IPS-20b (cell line): ENCODE measurements around the gene GNG11.
"Not testable (repeated sequence)": the region's sequence is repeated elsewhere in the genome, so short reads cannot be mapped to it uniquely, and the experiment has no call there.

Source experiments
- H3K27ac ChIP-seq: one replicate; pipeline ENCODE4 v1.5.1; 2013; ENCODE audit warnings: low read length
- H3K27me3 ChIP-seq: 2 replicates; pipeline ENCODE4 v1.6.1; 2013; ENCODE audit warnings: mild to moderate bottlenecking, low read length, inconsistent platforms; ENCODE audit not compliant: insufficient read depth
- H3K36me3 ChIP-seq: 2 replicates; pipeline ENCODE4 v1.6.1; 2013; ENCODE audit warnings: low read depth, mild to moderate bottlenecking, inconsistent platforms, low read length, moderate library complexity; ENCODE audit not compliant: insufficient read depth
- H3K4me1 ChIP-seq: 2 replicates; pipeline ENCODE4 v1.6.1; 2013; ENCODE audit warnings: mild to moderate bottlenecking, control low read depth, inconsistent platforms, low read length, moderate library complexity; ENCODE audit not compliant: insufficient read depth
- H3K4me3 ChIP-seq: 2 replicates; pipeline ENCODE4 v1.5.1; 2013; ENCODE audit warnings: mild to moderate bottlenecking, low read length, inconsistent platforms
- H3K9ac ChIP-seq: 2 replicates; pipeline ENCODE4 v1.6.1; 2013; ENCODE audit warnings: low read depth, mild to moderate bottlenecking, inconsistent platforms, low read length, moderate library complexity
- H3K9me3 ChIP-seq: 2 replicates; pipeline ENCODE4 v1.6.1; 2013; ENCODE audit warnings: mild to moderate bottlenecking, low read depth, low read length, inconsistent platforms; ENCODE audit not compliant: insufficient read depth

Gene GNG11

DNA sequence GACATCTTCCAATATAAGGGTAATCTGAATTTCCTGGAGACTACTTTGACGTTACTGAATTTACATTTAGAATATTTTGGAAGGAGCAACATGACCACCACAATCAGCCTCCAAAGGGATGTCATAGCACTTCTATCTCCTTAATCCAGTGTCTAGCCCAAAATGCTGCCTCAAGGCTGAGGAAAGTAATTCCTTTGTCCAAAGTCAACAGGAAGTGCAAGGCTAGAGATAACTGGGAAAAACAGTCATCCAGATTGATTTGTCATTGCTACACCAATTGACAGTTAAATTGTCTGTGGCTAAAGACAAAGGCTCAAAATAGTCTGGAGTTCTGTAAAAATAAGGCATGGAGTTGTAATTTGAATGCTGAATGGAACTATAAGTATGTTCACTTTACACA is 27.1 kb upstream of the GNG11 start:
- Histone ChIP-seq H3K4me1 (no peaks in the 10 kb centered on the region), H3K9ac (no peak overlapping the region), H3K4me3 (no peak overlapping the region), H3K27me3 (peaks cover 27% of the 10 kb centered on the region), H3K9me3 (no peaks in the 10 kb centered on the region), H3K27ac (no peak overlapping the region), H3K36me3 (no peaks in the 10 kb centered on the region)

DNA sequence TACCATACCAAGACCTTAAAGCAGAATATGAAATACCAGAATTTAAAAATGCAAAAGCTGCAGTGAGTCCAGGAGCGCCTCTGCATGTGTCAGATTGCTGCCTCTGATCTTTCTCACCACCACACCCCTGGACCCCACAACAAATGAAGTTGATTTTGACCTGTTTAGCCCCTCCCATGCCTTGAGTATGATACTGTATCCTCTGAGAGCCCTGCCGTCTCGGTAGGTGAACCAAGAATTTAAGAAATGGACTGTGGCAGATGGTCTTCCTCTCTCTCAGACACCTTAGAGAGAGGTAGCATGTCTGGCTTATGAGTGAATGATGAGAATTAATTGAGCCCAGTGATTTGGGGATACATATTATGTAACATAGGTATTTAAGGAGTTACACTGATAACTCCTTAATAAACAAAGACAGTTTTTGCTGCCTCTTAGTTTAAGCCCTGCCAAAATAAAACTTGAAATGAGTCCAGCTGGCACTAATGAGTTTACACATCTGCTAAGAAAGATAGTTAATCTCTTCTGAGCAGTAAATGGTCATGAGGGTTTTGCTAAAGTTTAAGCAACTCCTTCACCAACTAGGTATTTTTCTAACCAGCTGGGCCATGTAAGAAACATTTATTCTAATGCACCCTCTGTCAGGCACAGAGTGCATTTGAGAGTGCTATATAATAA is 26.4 kb upstream of the GNG11 start:
- Histone ChIP-seq H3K9ac (no peak overlapping the region), H3K36me3 (no peaks in the 10 kb centered on the region), H3K4me1 (no peaks in the 10 kb centered on the region), H3K4me3 (no peak overlapping the region), H3K27me3 (peaks cover 20% of the 10 kb centered on the region), H3K27ac (no peak overlapping the region), H3K9me3 (no peaks in the 10 kb centered on the region)

DNA sequence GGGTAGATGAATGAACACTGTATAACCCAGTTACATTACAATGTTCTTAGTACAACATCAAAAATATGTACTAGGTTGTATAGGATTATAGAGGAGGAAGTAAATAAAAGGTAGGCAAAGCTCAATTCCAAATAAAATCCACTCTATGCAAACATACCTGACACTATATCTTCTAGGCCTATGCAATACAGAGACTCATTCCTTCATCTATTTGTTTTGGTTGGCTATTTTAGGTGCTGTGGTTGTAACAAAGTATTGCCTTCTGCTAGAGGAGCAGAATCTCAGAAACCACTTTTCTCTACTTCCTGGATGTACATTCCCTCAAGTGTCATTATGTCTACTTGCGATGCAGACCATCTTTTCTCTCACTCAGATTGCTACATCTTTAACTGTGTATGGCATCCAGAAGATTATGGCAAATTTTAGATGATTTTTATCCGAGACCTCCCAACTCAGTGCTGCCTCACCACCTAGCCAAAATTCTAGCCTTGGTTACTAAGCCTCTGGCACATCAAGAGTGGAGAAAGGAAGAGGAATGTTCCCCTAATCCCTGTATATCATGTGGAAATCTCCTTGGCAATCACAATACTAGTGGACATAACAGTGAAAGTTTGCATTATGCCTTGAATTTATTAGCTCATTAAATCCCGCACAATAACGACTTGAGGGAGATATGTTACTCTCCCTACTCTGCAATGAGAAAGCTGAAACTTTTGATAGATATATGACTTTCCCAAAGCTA is 25.5 kb upstream of the GNG11 start:
- Histone ChIP-seq H3K36me3 (no peaks in the 10 kb centered on the region), H3K27me3 (peaks cover 11% of the 10 kb centered on the region; the same call in 1 of the 2 replicates), H3K4me1 (no peaks in the 10 kb centered on the region), H3K27ac (no peak overlapping the region), H3K9ac (no peak overlapping the region), H3K9me3 (no peaks in the 10 kb centered on the region), H3K4me3 (no peak overlapping the region)

DNA sequence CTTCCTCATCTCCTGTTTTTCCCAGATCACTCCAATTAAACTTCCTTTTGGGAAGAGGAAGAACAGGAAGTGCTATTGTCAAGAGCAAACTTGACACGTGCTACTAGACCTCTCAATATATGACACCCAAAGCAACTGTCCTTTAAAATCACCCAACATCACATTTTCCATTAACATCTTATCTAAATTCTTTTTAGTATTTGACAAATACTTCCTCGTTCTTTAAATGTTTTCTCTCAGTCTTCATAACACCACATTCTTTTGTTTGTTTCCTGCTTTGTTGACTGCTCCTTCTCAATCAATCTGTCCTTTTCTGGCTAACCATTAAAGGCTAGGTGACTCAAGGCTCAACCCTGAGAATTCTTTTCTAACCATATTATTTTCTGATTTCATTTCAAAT is 23.9 kb upstream of the GNG11 start:
- no peak overlapping the region for H3K9ac ChIP-seq
- H3K27me3 ChIP-seq, result no peaks in the 10 kb centered on the region
- no peak overlapping the region for H3K27ac ChIP-seq
- no peak overlapping the region for H3K4me3 ChIP-seq
- no peaks in the 10 kb centered on the region for H3K36me3 ChIP-seq
- H3K4me1 ChIP-seq, result no peaks in the 10 kb centered on the region
- H3K9me3 ChIP-seq, result no peaks in the 10 kb centered on the region

DNA sequence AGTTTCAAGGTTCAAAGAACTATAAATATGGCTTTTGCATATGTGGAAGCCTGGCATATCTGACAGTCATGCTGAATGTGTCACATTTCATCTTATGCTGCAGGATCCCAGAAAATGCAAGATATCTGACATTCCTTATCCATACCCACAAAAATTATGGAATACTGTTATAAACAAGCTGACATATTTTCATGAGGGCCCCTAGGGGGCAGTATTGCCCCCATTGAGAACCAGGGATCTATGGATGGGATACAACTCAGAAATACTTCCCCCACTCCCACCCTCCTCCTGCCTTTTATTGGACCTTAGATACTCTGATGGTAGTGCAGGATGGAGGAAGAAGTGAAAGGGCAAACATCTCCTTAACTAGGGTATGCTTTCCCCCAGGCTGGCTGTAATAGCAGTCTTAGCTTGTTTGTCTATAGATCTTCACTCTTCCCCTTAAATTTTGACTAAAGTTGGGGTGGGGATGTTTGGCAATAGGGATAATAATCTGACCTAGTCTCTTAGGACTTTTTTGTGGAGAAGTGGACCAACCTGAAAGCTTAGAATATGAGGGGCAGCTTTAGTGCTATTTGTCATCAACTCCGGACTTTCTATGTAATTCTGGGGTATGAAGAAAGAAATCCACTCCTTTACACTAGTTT is 18.6 kb upstream of the GNG11 start:
- Histone ChIP-seq H3K9ac (no peak overlapping the region), H3K27ac (no peak overlapping the region), H3K36me3 (no peaks in the 10 kb centered on the region), H3K9me3 (no peaks in the 10 kb centered on the region), H3K27me3 (no peaks in the 10 kb centered on the region), H3K4me3 (no peak overlapping the region), H3K4me1 (no peaks in the 10 kb centered on the region)

DNA sequence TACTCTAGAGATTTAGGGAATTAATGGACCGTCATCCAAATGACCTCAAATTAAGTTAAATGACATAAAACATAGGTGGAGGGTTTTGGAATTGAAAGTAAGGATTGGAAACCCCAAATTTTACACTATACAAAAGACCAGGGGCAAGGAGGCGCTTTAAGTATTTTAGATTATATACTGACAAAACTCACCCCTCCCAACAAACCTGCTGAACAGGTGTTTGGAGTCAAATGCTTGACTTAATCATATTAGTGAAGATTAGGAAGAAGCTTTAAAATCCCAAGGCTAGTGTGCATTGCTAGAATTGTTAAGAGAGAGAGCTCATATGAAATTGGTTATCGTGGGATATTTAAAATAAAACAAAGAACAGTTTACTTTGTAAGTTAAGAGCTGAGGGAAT is 15.3 kb upstream of the GNG11 start, which contains the start of gene GNGT1:
GNGT1 (plus strand) TSS at position 301 of the 400 bp plus-strand sequence. CDS start 180 bp downstream, outside the sequence.
- H3K9ac ChIP-seq, result no peak within 1 kb of the TSS
- no peaks in the 10 kb centered on the region for H3K27me3 ChIP-seq
- no peaks in the 10 kb centered on the region for H3K9me3 ChIP-seq
- no peak within 1 kb of the TSS for H3K4me3 ChIP-seq
- H3K36me3 ChIP-seq, result no peaks in the 10 kb centered on the region
- H3K27ac ChIP-seq, result no peak within 1 kb of the TSS
- no peaks in the 10 kb centered on the region for H3K4me1 ChIP-seq

DNA sequence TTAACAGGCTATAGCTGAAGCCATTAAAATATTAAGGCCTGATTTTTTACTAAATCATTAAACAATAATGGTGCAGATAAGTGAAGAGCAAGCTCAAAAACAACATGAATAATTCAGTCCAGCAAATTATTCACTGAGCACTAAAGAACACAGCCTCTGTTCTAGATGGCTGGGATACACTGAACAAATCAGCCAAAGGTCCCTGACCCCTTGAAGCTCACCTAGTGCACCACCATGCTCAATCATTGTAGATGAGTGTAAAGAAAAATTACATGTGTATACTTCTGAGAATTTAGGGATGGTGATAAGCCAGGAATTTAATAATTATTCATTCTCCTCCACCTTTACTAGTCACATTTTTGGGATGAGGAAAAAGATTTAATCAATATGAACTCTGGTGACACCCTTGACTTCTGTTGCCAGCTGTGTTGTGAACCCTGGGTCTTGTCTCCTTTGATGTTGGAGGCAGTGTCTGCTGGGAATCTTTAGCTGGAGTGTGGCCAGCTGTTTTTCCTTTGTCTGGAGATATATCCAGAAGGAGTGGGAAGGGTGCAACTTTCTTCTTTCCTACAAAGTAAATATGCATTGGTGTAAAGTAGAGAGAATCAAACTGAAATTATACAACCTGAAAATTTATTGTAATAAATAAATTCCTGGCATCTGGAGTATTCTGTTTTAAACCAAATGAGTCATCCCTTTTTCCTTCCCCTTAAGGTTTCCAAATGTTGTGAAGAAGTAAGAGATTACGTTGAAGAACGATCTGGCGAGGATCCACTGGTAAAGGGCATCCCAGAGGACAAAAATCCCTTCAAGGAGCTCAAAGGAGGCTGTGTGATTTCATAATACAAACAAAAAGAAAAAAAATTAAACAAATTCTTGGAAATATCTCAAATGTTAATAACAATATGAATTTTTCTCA is 11.2 kb upstream of the GNG11 start:
- H3K4me1 ChIP-seq, result no peaks in the 10 kb centered on the region
- no peaks in the 10 kb centered on the region for H3K9me3 ChIP-seq
- no peak overlapping the region for H3K9ac ChIP-seq
- no peaks in the 10 kb centered on the region for H3K27me3 ChIP-seq
- no peaks in the 10 kb centered on the region for H3K36me3 ChIP-seq
- no peak overlapping the region for H3K27ac ChIP-seq
- no peak overlapping the region for H3K4me3 ChIP-seq

DNA sequence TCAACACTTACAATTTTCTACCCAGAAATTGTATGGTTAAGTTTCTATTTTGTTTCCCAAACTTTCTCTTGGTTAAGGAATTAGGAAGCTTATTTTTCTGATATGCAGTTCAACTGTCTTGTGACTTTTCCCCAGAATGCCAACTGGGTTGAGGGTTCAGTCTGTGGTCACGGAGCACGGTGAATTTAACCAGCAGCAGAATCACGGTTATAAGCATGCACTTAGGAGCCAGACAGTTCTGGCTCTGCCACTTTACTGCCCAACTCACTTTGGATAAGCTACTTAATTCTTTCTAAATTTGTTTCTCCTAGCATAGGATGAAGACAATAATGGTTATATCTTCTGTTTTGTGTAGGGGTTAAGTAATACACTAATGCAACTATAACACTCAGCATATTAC is 10.3 kb upstream of the GNG11 start:
- not testable (repeated sequence) for H3K4me3 ChIP-seq, H3K27me3 ChIP-seq, H3K36me3 ChIP-seq, H3K9me3 ChIP-seq, H3K9ac ChIP-seq, H3K4me1 ChIP-seq, H3K27ac ChIP-seq

DNA sequence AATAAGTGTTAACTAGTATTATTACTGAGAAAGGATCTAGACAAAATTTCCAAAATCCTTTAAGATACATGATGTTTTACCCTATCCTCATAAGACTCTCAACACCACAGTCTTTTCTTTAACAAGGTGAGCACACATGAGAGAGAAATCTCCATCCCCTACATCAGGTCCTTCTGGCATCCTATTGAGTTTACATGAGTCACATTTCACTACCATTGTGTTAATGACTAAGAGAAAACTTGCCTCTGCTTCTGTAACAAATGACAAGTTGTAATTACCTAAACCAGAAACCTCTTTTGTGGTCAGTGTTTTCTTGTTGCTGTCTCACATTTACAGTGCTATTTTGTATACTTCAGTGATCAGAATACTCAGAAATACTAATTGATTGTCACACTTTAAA is 9.9 kb upstream of the GNG11 start:
- not testable (repeated sequence) for H3K4me1 ChIP-seq, H3K9me3 ChIP-seq, H3K9ac ChIP-seq, H3K27me3 ChIP-seq, H3K27ac ChIP-seq, H3K4me3 ChIP-seq, H3K36me3 ChIP-seq

DNA sequence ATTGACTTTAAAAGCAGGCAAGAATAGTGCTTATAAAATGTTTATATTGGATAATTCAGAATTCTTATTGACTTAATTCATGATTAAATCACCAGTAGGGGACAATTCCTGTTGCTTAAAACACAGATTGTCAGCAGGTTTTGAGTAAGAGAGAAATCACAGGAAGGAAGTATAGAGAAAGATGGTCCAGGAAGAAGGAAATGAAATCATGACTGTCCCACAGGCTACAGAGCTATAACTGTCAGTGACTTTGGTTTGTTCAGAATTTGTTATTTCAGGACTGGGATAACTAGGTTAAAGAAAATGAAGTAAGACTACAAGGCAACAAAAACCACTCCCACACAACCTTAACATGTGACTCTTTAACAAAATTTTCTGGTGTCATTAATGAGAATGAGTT is 8.3 kb upstream of the GNG11 start:
- no peaks in the 10 kb centered on the region for H3K4me1 ChIP-seq
- no peak overlapping the region for H3K9ac ChIP-seq
- no peaks in the 10 kb centered on the region for H3K9me3 ChIP-seq
- no peaks in the 10 kb centered on the region for H3K27me3 ChIP-seq
- no peak overlapping the region for H3K27ac ChIP-seq
- no peaks in the 10 kb centered on the region for H3K36me3 ChIP-seq
- no peak overlapping the region for H3K4me3 ChIP-seq

DNA sequence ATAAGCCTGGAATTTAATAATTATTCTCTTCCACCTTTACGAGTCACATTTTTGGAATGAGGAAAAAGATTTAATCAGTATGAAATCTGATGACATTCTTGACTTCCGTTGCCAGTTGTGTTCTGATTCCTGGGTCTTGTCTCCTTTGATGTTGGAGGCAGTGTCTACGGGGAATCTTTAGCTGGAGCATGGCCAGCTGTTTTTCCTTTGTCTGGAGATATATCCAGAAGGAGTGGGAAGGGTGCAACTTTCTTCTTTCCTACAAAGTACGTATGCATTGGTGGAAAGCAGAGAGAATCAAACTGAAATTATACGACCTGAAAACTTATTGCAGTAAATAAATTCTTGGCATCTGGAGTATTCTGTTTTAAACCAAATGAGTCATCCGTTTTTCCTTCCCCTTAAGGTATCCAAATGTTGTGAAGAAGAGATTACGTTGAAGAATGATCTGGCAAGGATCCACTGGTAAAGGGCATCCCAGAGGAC is 6.9 kb upstream of the GNG11 start:
- H3K27ac ChIP-seq, result no peak overlapping the region
- no peaks in the 10 kb centered on the region for H3K36me3 ChIP-seq
- H3K27me3 ChIP-seq, result no peaks in the 10 kb centered on the region
- no peak overlapping the region for H3K4me3 ChIP-seq
- no peak overlapping the region for H3K9ac ChIP-seq
- no peaks in the 10 kb centered on the region for H3K4me1 ChIP-seq
- H3K9me3 ChIP-seq, result no peaks in the 10 kb centered on the region
